ENCODE results near the gene MAP3K3. TPM values are rescaled to one million over a fixed set of nuclear protein-coding genes. Genes with fewer than 3 reads are reported as not detected.

MAP3K3 gene
- total and polyA plus RNA-seq, 2 donors (not counting 3 experiments of a cell fraction or from before 2014, with no cell fraction given) = 56.6 to 81.0 TPM

- ChIA-PET POLR2A (no interaction called here), CTCF (interaction anchor here (1.0 to 3.9 kb wide), 4 partner anchors 13 to 169 kb away, joined by 3 to 52 read pairs (median 22); partner anchors contain the start of genes ACE and TACO1)
- no peaks in the 10 kb centered on the region for H3K79me2 ChIP-seq (ENCODE audit: control insufficient read depth, insufficient read depth, low read length)
- H3K36me3 ChIP-seq (ENCODE audit: control insufficient read depth in 2 of 2, extremely low read depth in 1 of 2, insufficient read depth in 2 of 2, low read length in 2 of 2) = peaks cover 1 to 6% of the 10 kb centered on the region in 2 experiments
- no peaks in the 10 kb centered on the region for H3K4me1 ChIP-seq (ENCODE audit: control insufficient read depth, extremely low read depth, insufficient read depth, low read length)
- H2AFZ ChIP-seq (ENCODE audit: low read depth, low read length) = no peak overlapping the region
- BruUV-seq (replicated peaks) = no TSS peak
- DNase-seq (ENCODE audit: low read depth, low spot score) = no peak
- H3K27ac ChIP-seq (ENCODE audit: insufficient read depth, low read depth, low read length) = no peak overlapping the region
- dilution Hi-C loops (cut with MboI; ENCODE audit: extremely low pct_ligation_motif_present, low sequenced_read_pairs) (no loop called here), intact Hi-C loops (cut with micrococcal nuclease) (loop anchor here (5.0 kb wide), 1 partner anchor 116 kb away; no protein-coding TSS in a partner anchor)
- no peak overlapping the region for H3K4me2 ChIP-seq (ENCODE audit: insufficient read depth, low read length)
- no peaks in the 10 kb centered on the region for H3K9me3 ChIP-seq (replicated peaks; ENCODE audit: control insufficient read depth, insufficient read depth, low read length)
- H3K9me1 ChIP-seq (replicated peaks; ENCODE audit: control insufficient read depth, extremely low read depth, insufficient read depth, low read length) = no peaks in the 10 kb centered on the region
- no peak for FAIRE-seq
- no peaks in the 10 kb centered on the region for H3K27me3 ChIP-seq (ENCODE audit: control insufficient read depth in 2 of 2, insufficient read depth in 2 of 2, low read length in 2 of 2)
- no peak for TF ChIP-seq GATA2 (IDR thresholded peaks at IDR 0.05; ENCODE audit: insufficient read depth, insufficient read length, low read depth, low read length)
- no peak for TF ChIP-seq FOS (IDR thresholded peaks at IDR 0.05; ENCODE audit: borderline replicate concordance, insufficient read depth, low read length)
- no peak for TF ChIP-seq MYC (IDR thresholded peaks at IDR 0.05; ENCODE audit: low read depth, low read length)
- TF ChIP-seq POLR2A (IDR thresholded peaks at IDR 0.05; ENCODE audit: low read depth, low read length) = no peak
- TF ChIP-seq EZH2 (IDR thresholded peaks at IDR 0.05; ENCODE audit: borderline replicate concordance, low read depth, low read length, severe bottlenecking) = no peak
- TF ChIP-seq, protein P1, sequence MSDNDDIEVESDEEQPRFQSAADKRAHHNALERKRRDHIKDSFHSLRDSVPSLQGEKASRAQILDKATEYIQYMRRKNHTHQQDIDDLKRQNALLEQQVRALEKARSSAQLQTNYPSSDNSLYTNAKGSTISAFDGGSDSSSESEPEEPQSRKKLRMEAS (IDR thresholded peaks at IDR 0.05; ENCODE audit: insufficient read depth, insufficient read length) = no peak
- TF ChIP-seq POLR2AphosphoS5 (IDR thresholded peaks at IDR 0.05; ENCODE audit: insufficient read depth, low read depth, low read length) = no peak
- TF ChIP-seq JUN (IDR thresholded peaks at IDR 0.05; ENCODE audit: borderline replicate concordance, insufficient read depth, insufficient read length, low read depth) = no peak
- TF ChIP-seq, protein P2, sequence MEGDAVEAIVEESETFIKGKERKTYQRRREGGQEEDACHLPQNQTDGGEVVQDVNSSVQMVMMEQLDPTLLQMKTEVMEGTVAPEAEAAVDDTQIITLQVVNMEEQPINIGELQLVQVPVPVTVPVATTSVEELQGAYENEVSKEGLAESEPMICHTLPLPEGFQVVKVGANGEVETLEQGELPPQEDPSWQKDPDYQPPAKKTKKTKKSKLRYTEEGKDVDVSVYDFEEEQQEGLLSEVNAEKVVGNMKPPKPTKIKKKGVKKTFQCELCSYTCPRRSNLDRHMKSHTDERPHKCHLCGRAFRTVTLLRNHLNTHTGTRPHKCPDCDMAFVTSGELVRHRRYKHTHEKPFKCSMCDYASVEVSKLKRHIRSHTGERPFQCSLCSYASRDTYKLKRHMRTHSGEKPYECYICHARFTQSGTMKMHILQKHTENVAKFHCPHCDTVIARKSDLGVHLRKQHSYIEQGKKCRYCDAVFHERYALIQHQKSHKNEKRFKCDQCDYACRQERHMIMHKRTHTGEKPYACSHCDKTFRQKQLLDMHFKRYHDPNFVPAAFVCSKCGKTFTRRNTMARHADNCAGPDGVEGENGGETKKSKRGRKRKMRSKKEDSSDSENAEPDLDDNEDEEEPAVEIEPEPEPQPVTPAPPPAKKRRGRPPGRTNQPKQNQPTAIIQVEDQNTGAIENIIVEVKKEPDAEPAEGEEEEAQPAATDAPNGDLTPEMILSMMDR (IDR thresholded peaks at IDR 0.05; ENCODE audit: extremely low read depth in 1 of 2, insufficient read depth in 1 of 2, low read depth in 1 of 2, low read length in 2 of 2) = no peak
- H3K4me3 ChIP-seq (replicated peaks in 1 of 3; ENCODE audit: insufficient read depth in 1 of 3, low read depth in 1 of 3, low read length in 3 of 3) = no peak overlapping the region
- no peak overlapping the region for H3K9ac ChIP-seq (replicated peaks; ENCODE audit: extremely low read depth, insufficient read depth, low read length)
- H4K20me1 ChIP-seq (replicated peaks; ENCODE audit: control insufficient read depth, extremely low read depth, insufficient read depth, low read length) = no peaks in the 10 kb centered on the region
These were observed 8.6 kb upstream of the MAP3K3 start for GRCh38 chr17:63613663-63614062.
